ENCODE data around the gene FANCE. TPM values are rescaled to one million over a fixed set of nuclear protein-coding genes. Genes with fewer than 3 reads are reported as not detected.

The FANCE gene
- polyA plus RNA-seq, 1 donor from 2014 or later: 7.1 TPM

GRCh38 chr6:35403544-35404442 lies 48.3 kb upstream of the FANCE start:
- H3K79me2 ChIP-seq (replicated peaks; ENCODE audit: insufficient read depth, low read length): no peaks in the 10 kb centered on the region
- no peak overlapping the region for H3K4me2 ChIP-seq (ENCODE audit: low read length)
- H3K9me2 ChIP-seq (ENCODE audit: insufficient read depth, low read length): no peaks in the 10 kb centered on the region
- no peak overlapping the region for H3K27ac ChIP-seq (ENCODE audit: low read length)
- H3K9ac ChIP-seq (ENCODE audit: low read length): no peak overlapping the region
- H3F3A ChIP-seq (ENCODE audit: insufficient read depth, low read length, poor library complexity, severe bottlenecking): no peaks in the 10 kb centered on the region
- TF ChIP-seq MXI1 (conservative IDR thresholded peaks at IDR 0.05; ENCODE audit: poor library complexity, severe bottlenecking) (no peak), RAD21 (conservative IDR thresholded peaks at IDR 0.05) (no peak), SMC3 (conservative IDR thresholded peaks at IDR 0.05; ENCODE audit: poor library complexity) (no peak), TAF1 (IDR thresholded peaks at IDR 0.05; ENCODE audit: low read depth) (no peak), EP300 (conservative IDR thresholded peaks at IDR 0.05; ENCODE audit: poor library complexity, severe bottlenecking) (no peak), POLR2AphosphoS5 (IDR thresholded peaks at IDR 0.05) (no peak), EZH2 (IDR thresholded peaks at IDR 0.05; ENCODE audit: borderline replicate concordance, insufficient read depth, low read length, poor library complexity, severe bottlenecking) (no peak), CTCF (IDR thresholded peaks at IDR 0.05; ENCODE audit: poor library complexity, severe bottlenecking) (no peak)
- TF ChIP-seq, protein P1, sequence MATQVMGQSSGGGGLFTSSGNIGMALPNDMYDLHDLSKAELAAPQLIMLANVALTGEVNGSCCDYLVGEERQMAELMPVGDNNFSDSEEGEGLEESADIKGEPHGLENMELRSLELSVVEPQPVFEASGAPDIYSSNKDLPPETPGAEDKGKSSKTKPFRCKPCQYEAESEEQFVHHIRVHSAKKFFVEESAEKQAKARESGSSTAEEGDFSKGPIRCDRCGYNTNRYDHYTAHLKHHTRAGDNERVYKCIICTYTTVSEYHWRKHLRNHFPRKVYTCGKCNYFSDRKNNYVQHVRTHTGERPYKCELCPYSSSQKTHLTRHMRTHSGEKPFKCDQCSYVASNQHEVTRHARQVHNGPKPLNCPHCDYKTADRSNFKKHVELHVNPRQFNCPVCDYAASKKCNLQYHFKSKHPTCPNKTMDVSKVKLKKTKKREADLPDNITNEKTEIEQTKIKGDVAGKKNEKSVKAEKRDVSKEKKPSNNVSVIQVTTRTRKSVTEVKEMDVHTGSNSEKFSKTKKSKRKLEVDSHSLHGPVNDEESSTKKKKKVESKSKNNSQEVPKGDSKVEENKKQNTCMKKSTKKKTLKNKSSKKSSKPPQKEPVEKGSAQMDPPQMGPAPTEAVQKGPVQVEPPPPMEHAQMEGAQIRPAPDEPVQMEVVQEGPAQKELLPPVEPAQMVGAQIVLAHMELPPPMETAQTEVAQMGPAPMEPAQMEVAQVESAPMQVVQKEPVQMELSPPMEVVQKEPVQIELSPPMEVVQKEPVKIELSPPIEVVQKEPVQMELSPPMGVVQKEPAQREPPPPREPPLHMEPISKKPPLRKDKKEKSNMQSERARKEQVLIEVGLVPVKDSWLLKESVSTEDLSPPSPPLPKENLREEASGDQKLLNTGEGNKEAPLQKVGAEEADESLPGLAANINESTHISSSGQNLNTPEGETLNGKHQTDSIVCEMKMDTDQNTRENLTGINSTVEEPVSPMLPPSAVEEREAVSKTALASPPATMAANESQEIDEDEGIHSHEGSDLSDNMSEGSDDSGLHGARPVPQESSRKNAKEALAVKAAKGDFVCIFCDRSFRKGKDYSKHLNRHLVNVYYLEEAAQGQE (IDR thresholded peaks at IDR 0.05; ENCODE audit: borderline replicate concordance): no peak
- H3K9me3 ChIP-seq (ENCODE audit: low read length): no peaks in the 10 kb centered on the region
- no peaks in the 10 kb centered on the region for H4K20me1 ChIP-seq (ENCODE audit: insufficient read depth)
- no peak overlapping the region for H3K4me3 ChIP-seq (ENCODE audit: low read length)
- H2AFZ ChIP-seq (ENCODE audit: low read depth, low read length): no peak overlapping the region
- H3K36me3 ChIP-seq (ENCODE audit: insufficient read depth, low read length): no peaks in the 10 kb centered on the region
- no peaks in the 10 kb centered on the region for H3K27me3 ChIP-seq (ENCODE audit: insufficient read depth, low read depth, low read length)

GRCh38 chr6:35406711-35407485 lies 45.2 kb upstream of the FANCE start:
- Histone ChIP-seq H3K4me2 (ENCODE audit: low read length) (no peak overlapping the region), H3K9ac (ENCODE audit: low read length) (no peak overlapping the region), H3K4me3 (ENCODE audit: low read length) (no peak overlapping the region), H3K27ac (ENCODE audit: low read length) (no peak overlapping the region), H2AFZ (ENCODE audit: low read depth, low read length) (no peak overlapping the region), H4K20me1 (ENCODE audit: insufficient read depth) (no peaks in the 10 kb centered on the region), H3K79me2 (replicated peaks; ENCODE audit: insufficient read depth, low read length) (no peaks in the 10 kb centered on the region), H3K9me3 (ENCODE audit: low read length) (no peaks in the 10 kb centered on the region), H3K36me3 (ENCODE audit: insufficient read depth, low read length) (no peaks in the 10 kb centered on the region), H3K9me2 (ENCODE audit: insufficient read depth, low read length) (no peaks in the 10 kb centered on the region), H3F3A (ENCODE audit: insufficient read depth, low read length, poor library complexity, severe bottlenecking) (no peaks in the 10 kb centered on the region), H3K27me3 (ENCODE audit: insufficient read depth, low read depth, low read length) (no peaks in the 10 kb centered on the region)
- no peak for TF ChIP-seq POLR2AphosphoS5 (IDR thresholded peaks at IDR 0.05)
- TF ChIP-seq SMC3 (conservative IDR thresholded peaks at IDR 0.05; ENCODE audit: poor library complexity): no peak
- TF ChIP-seq, protein P1 (IDR thresholded peaks at IDR 0.05; ENCODE audit: borderline replicate concordance): no peak
- TF ChIP-seq EP300 (conservative IDR thresholded peaks at IDR 0.05; ENCODE audit: poor library complexity, severe bottlenecking): no peak
- TF ChIP-seq TAF1 (IDR thresholded peaks at IDR 0.05; ENCODE audit: low read depth): no peak
- TF ChIP-seq EZH2 (IDR thresholded peaks at IDR 0.05; ENCODE audit: borderline replicate concordance, insufficient read depth, low read length, poor library complexity, severe bottlenecking): no peak
- no peak for TF ChIP-seq CTCF (IDR thresholded peaks at IDR 0.05; ENCODE audit: poor library complexity, severe bottlenecking)
- TF ChIP-seq RAD21 (conservative IDR thresholded peaks at IDR 0.05): no peak
- TF ChIP-seq MXI1 (conservative IDR thresholded peaks at IDR 0.05; ENCODE audit: poor library complexity, severe bottlenecking): no peak
